ENCODE measurements around the gene RFK.

The RFK gene

DNA sequence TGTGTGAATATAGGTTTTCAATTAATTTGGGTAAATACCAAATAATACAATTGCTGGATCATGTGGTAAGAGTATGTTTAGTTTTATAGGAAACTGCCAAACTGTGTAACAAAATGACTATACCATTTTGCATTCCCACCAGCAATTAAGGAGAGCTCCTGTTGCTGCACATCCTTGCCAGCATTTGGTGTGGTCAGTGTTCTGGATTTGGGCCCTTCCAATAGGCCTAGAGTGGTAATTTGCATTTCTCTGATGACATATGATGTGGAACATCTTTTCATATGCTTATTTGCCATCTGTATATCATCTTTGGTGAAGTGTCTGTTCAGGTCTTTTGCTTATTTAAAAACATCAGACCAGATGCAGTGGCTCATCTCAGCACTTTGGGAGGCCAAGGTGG lies 11.6 kb upstream of the RFK start:
- DNase-seq, result no peak

GRCh38 chr9:76405340-76405739 lies 11.1 kb upstream of the RFK start:
- DNase-seq, result no peak

DNA sequence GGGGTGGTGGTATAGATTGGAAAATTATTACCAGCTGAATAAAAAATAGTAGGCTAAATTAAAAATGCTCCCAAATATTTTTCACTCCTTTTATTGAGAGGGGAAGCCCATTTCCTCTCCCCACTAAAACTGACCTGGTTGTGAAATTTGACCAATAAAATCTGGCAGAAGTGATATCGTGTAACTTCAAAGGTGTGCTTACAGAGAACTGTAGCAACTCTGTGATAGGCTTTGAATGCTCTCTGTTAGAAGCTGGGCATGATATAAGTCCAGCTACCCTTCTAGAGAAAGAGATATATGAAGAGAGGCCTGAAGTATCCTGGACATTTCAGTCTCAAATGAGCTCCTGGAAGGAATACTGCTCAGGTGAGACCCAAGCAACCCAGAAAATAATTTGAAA lies 10.2 kb upstream of the RFK start:
- DNase-seq, result no peak

GRCh38 chr9:76403352-76403751 lies 9.1 kb upstream of the RFK start:
- no peak for DNase-seq

- no peak for DNase-seq
Observed at GRCh38 chr9:76401580-76402354, 7.5 kb upstream of the RFK start.

DNA sequence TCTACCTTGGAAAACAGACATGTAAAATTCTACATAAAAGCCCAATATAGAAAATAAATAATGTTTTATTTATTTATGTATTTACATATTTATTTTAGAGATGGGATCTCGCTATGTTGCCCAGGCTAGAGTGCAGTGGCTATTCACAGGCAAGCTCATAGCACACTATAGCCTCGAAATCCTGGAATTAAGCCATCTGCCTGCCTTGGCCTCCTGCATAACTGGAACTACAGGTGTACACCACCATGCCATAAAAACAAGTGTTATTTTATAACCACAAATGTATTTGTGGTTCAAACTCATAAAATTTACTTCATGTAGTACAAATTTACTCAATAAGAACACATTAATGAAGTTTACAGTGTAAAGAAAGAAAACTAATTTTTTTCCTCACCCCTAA lies 7.0 kb upstream of the RFK start:
- DNase-seq, result no peak

DNA sequence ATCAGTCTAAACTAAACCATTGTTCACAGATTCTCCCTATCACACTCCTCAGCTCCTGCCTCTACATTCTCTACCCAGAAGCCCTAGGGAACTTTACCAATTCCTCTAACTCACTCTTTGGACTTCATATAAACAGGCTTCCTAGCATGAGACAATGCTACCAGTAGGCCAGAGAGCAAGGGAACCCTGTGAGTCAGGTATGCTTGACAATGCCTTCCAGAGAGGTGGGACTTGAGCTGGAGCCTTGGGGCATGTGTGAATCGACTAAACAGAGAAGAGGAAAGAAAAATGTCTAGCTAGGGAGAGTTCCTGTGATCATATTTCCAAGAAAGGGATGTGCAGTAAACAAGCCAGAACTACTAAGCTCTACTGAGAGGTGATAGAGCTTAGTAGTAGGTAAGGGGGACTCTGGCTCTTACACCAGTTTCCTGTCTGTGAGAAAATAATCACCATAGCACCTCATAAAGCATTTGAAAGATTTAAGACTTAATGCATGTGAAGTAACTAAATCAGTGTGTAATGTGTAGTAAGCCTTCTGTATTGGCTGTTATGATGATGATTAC lies 6.4 kb upstream of the RFK start:
- no peak for DNase-seq

DNA sequence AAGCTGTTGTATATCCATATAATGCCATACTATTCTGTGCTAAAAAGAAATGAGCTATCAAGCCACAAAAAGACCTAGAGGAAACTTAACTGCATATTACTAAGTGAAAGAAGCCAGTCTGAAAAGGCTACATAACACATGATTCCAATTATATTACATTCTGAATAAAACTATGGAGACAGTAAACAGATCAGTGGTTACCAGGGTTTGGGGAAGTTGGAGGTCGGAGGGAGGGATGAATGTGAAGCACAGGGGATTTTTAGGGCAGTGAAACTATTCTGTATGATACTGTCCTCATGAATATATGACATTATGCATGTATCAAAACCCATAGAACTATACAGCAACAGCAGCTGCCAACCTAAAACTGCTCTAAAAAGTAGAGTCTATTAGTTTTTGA lies 5.6 kb upstream of the RFK start:
- DNase-seq, result no peak

DNA sequence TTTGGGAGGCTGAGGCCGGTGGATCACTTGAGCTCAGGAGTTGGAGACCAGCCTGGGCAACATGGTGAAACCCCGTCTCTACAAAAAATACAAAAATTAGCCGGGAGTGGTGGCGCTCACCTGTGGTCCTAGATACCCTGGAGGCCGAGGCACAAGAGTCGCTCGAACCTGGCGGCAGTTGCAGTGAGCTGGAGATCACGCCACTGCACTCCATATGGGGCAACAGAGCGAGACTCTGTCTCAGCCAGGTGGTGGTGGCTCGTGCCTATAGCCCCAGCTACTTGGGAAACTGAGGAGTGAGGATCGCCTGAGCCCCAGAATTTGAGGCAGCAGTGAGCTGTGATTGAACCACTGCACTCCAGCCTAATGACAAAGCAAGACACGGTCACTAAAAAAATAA lies 2.4 kb upstream of the RFK start:
- DNase-seq, result no peak

- DNase-seq, result no peak
Observed at GRCh38 chr9:76396144-76396543, 1.9 kb upstream of the RFK start.

DNA sequence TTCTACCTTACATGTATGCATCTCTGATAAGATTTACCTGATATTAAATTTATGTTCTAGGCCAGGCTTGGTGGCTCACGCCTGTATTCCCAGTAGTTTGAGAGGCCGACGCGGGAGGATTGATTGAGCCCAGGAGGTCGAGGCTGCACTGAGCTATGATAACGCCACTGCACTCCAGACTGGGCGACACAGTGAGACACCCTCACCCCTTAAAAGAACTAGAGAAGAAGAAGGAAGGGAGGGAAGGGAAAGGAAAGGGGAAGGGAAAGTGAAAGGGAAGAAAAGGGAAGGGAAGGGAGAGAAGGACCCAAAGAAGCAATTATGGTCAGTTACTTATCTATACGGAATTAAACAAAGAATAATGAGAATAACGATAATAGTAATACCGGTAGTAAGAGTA lies 1.2 kb upstream of the RFK start:
- no peak for DNase-seq

DNA sequence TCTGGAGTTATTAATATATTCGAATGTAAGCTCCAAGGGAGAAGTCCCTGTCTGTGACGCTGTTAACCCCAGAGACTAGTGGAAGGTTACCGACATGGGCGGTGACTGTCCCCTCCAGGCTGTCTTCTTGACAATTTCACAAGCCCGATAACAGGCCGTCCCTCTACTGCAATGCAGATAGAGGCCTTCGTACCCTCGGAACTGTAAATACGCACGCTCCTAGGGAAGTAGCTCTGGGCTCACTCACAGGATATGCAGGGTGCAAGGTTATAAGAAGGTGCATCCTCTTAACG lies 680 bp upstream of the RFK start:
- peak; percentile 55 for DNase-seq

- DNase-seq, result no peak
Observed at GRCh38 chr9:76390656-76391055, 3.6 kb downstream of the RFK start.

GRCh38 chr9:76379494-76379893 lies 14.7 kb downstream of the RFK start:
- no peak for DNase-seq

DNA sequence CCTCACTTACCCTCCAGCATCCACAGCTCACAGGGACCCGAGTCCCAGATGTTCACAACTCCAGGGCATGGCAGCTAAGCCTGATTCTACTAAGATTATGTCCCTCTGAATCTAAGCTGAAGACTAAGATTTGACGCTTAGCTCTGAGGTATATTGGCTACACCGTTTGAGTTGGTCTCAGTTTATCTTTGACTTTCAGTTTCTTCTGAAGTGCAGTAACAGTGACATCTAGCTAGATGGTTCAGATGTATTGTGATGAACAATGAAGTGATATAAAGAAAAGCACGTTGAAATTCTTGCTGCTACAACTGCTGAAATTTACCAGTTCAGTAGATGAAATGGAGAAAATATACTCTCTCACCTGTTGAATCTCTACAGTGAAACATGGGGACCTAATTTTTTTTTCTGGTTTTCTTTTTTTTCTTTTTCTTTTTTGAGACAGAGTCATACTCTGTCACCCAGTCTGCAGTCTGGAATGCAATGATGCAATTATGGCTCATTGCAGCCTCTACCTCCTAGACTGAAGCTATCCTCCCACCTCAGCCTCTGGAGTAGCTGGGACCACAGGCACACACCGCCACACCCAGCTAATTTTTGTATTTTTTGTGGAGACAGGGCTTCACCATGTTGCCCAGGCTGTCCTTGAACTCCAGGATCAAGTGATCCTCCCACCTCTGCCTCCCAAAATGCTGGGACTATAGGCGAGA lies 15.7 kb downstream of the RFK start:
- no peak for DNase-seq

DNA sequence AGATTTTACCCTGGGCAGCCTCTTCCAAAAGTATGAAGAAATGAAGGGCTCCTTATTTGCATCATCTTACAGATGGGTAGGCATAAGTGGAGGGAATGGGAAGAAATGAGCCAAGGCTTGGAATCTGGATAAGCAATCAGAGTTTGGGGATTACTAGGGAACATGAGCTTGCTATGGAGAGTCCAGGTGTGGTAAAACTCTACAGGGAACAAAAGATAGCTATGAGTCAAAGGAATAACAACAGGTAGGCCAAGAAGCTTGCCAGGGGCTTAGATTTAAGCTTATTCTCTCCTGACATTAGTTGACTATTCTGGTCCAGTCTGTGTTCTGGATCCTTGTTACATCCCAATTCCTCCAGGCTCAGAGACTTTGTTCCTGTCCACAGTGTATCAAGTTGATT lies 16.4 kb downstream of the RFK start:
- DNase-seq, result no peak

DNA sequence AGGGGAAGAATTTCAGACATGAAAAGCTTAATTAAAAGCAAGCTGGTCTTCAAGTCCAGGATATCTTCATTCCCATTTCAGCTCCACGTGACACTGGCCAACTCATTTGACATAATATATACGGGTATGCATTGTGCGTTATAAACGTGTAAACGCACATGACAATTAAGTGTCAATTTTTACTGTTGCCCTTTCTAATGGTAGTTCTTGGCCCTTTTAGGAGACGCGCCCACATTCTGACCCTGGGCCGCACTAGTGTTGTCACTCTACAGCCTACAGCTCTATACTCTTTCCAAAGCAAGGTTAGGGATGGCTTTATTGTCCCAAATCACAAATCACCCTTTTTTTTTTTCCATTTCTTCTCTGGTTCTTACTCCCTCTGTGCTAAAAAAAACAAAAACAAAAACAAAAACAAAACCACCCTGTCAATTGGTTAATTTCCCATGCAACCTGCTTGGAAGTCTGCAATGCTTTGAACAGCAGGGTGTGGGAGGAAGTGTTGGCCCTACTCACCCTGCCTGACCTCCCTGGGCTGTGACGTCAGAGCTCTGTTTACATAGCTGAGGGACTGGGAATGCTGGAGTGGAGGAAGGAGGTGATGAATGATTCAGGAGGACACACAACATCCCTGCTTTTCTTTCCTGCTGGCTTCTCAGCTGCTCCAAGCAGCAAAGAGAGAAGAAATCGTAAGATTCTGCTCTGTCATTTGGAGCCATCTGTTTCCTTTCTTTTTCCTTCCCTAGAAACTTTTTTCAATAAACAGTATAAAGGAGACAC lies 19.3 kb downstream of the RFK start:
- no peak for DNase-seq

GRCh38 chr9:76373784-76374474 lies 20.3 kb downstream of the RFK start:
- DNase-seq, result no peak

DNA sequence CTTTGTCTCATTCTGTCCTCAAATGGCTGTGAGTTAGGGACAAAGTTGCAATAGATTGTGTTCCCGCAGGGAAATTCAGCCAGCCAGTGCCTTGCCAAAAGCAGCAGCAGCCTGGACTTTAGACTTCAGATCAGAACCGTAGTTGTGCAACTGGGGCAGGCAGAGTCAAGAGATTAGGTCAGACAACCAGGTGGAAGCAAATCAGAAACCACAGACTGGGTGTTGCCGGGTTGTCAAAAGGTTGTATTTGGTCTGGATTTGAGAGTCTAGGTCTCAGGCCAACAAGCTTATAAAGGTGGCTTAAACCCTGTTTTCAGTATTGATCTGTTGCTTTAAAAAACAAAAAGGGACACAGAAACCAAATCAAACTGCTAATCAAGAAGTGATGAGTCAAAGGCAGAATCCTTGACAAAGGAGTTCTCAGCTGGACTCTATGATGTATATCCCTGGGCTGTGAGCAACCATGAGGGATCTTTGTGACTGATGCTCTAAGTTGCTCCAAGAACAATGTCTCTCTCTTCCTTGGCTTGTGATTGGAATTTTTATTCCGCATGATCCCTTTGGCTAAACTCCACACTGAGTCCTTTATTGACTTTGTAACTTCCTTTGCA lies 20.9 kb downstream of the RFK start:
- DNase-seq, result no peak

- no peak for DNase-seq
Observed at GRCh38 chr9:76372336-76372735, 21.9 kb downstream of the RFK start.

GRCh38 chr9:76371901-76372300 lies 22.3 kb downstream of the RFK start:
- DNase-seq, result no peak

- no peak for DNase-seq
Observed at GRCh38 chr9:76370396-76371023, 23.7 kb downstream of the RFK start.
